HG03097 (cell line): ENCODE results near the gene ARMCX1.
A peak's percentile ranks its signal among the peaks of the same experiment; 100 is the strongest.
"Not testable (repeated sequence)": the region's sequence is repeated elsewhere in the genome, so short reads cannot be mapped to it uniquely, and the experiment has no call there.

Source experiments
- ATAC-seq: cut with Tn5 transposase; IDR thresholded peaks from one replicate; pipeline ENCODE4 v1.9.1; 2021; ENCODE audit not compliant: unreplicated experiment, low FRiP score

The ARMCX1 gene

GRCh38 chrX:101550362-101550750 lies at the start of gene ARMCX1:
Gene ARMCX1, plus strand, starts transcription at chrX:101550547. Its CDS starts 2,384 bp downstream, at chrX:101552931.
- ATAC-seq = no peak

- not testable (repeated sequence) for ATAC-seq
Measured at GRCh38 chrX:101502929-101503328, 47.4 kb upstream of the ARMCX1 start.

DNA sequence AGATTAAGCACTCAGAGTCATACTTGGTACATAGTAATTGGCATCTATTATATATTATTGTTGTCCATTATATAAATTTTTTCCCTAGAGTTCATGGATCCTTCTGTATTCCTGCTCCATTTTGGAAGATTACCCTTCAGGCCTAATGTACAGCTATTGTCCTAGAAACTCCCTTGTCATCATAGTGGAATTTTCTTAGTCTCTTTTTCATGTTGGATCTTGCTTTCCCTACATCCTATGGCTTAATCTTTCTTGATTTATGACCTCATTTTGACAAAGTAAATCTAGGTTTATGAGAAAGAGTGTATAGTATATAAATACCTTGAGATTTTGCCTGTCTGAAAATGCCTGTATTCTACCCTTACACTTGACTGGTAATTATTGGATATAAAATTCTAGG lies 43.0 kb upstream of the ARMCX1 start:
- ATAC-seq = no peak

DNA sequence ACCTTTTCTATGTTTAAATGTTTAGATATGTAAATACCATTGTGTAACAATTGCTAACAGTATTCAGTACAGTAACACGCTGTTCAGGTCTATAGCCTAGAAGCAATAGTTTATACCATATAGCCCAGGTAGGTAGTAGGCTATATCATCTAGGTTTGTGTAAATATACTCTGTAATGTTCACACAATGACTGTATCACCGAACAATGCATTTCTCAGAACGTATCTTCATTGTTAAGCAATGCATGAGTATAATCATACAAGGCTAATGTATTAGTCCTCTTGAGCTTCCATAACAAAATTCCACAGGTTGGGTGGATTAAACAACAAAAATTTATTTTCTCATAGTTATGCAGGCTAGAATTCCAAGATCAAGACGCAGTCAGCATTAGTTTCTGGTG lies 42.4 kb upstream of the ARMCX1 start:
- ATAC-seq = no peak

DNA sequence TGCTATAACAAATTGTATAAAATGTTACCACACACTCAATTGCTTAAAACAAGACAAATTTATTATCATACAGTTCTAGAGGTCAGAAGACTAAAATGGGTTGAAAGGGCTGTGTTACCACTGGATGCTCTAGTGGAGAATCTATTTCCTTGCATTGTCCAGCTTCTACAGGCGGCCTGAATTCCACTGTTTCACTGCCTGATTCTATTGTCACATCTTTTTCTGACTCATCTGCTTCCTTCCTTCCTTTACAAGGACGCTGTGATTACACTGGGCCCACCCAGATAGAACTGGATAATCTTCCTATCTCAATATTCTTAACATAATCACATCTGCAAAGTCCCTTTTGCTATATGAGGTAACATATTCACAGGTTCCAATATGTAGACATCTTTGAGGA lies 19.4 kb upstream of the ARMCX1 start:
- no peak for ATAC-seq

DNA sequence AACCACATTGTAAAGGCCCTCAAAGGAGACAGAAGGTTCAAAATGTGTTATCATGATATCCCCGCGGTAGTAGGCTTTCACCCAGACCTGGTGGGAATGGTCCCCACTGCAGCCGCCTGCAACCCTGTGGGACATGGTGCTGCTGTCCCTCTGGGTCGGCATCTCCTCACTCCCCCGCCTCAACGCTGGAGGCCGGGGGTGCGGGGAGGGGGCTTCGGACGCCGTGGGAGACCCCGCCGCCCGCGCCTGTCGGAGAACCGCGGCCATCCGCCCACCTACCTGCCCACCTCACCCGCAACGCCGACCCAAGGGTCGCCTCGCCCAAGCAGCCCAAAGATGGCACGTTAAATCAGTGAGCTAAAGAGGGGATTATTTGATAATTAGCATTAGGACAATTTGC lies 11.2 kb upstream of the ARMCX1 start:
- no peak for ATAC-seq

GRCh38 chrX:101550751-101551379 lies 518 bp downstream of the ARMCX1 start:
- no peak for ATAC-seq

DNA sequence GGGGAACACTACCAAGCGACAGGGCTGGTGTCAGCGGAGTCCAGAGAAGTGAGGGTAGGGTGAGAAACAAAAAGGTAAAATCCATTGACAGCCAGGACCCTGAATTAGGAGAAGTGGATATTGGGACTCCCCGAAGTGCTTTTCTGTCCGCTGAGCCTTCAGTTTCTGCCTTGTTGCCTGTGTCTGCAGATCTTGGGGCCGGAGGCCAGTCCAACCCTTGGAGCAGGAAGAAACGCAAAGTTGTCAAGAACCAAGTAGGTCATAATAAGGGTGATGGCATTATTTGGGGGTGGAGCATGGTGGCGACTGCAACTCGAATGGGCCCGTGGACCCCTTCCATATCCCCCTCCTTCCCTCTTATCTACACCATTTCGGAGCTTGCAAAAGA lies 1.0 kb downstream of the ARMCX1 start:
- ATAC-seq = no peak

DNA sequence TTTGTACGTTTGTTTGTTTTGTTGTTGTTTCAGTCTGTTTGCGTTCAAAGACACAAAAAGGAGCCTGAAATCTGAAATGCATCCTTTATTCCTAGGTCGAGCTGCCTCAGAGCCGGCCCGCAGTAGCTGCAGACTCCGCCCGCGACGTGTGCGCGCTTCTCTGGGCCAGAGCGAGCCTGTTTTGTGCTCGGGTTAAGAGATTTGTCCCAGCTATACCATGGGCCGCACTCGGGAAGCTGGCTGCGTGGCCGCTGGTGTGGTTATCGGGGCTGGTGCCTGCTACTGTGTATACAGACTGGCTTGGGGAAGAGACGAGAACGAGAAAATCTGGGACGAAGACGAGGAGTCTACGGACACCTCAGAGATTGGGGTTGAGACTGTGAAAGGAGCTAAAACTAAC lies 2.4 kb downstream of the ARMCX1 start:
- ATAC-seq = no peak

DNA sequence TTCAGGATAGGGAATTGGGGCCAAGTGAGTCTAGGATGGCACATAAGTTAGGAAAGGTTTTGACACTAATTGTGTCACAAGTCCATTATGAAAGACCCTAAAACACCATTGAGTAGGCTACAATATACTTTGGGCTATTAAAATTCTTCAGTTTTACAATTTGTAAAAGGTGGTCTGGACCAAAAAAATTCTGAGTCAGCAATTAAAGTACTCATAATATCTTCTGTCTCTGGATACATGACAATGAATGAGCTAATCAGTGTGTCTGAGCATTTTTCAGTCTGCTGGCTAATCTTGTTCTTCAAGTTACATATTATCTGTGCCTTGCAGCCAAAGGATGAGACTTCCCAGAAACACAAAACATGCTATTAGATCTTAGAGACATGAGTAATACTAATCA lies 14.3 kb downstream of the ARMCX1 start:
- no peak for ATAC-seq

DNA sequence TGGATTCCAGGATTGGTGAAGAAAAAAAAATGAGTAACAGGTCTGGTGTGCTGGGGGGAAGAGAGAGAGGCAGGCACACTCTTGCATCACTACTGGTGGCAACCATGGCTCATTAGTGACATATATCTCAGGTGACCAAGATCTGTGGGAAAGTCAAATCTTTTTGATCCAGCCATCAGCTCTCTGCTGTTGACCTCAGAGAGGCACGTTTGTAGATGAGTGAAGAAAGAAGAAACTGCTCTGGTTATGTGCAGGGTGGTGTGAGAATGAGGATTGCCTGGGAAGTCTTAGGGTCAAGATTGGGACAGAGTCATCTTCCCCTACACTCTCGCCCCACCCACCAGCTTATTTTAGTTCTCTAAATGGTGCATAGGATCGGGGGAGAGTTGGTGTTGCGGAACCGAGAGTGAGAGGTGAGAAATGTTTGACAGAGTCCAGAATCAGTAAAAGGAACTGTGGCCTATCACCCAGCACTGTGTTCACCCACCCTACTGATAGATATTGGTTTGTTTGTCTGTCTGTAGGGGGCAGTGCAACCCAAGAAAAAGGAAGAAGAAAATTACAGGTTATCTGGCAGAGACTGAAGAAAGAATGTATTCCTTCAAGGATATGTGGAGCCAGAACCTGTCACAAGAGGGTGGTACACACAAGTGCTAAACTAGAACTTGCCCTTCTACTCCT lies 45.5 kb downstream of the ARMCX1 start:
- peak; percentile 99 for ATAC-seq

DNA sequence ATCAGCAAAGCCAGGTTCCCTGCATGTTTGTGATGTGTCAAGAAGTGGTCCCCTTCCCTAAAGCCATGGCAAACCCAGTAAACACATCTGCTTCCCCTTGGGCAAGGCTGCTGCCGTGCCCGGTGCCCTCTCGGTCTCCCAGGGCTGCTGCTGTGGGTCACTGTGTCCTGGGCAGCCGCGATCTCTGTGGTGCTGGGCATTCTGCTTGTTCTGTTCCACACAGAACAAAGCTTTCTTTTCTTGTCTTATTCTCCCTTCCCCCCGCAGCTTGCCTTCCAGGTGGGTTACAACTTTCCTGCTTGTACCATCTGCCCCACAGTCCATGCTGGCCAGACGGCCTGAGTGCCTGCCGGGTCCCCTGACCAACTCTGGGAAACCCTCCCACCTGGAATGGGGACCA lies 49.2 kb downstream of the ARMCX1 start:
- ATAC-seq = not testable (repeated sequence)

DNA sequence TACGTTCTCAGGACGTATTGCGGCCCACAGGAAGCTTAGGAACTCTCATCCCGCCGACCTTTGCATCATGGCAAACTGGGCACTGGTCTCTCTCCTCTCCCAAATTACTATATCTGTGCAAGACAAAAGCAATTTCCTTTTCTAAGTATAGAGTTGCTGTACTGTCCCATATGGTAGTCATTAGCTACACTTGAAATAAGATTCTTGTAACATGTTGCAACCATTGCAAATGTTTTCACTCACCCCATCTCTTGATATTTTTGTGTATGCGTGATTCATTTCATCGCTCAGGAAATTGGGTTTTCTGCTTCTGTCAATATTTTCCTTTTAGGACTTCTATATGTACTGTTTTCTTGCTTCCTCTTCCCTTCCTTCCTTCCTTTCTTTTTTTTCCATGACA lies 51.7 kb downstream of the ARMCX1 start:
- ATAC-seq = no peak
